ENCODE data around the gene CEP44.
"Not testable (repeated sequence)": the region's sequence is repeated elsewhere in the genome, so short reads cannot be mapped to it uniquely, and the experiment has no call there.

DNA sequence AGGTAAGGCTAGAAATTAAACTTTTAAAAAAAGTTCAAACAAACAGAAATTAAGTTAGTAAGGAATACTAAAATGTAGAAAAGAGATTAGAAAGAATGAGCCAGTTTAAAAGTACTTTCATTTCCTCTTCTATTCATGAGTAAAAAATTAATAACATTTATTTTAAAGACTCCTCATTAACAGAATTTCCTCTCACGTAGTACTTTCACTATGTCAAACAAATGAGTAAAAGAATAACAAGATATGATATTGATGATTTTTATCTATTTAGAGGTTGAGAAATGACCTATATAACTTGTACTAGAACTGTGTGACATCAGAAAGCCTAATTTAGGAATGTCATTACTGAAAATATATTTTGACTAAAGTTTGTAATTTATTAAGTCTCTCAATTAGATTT, 22.3 kb upstream of the CEP44 start:
- TF ChIP-seq, protein P1, sequence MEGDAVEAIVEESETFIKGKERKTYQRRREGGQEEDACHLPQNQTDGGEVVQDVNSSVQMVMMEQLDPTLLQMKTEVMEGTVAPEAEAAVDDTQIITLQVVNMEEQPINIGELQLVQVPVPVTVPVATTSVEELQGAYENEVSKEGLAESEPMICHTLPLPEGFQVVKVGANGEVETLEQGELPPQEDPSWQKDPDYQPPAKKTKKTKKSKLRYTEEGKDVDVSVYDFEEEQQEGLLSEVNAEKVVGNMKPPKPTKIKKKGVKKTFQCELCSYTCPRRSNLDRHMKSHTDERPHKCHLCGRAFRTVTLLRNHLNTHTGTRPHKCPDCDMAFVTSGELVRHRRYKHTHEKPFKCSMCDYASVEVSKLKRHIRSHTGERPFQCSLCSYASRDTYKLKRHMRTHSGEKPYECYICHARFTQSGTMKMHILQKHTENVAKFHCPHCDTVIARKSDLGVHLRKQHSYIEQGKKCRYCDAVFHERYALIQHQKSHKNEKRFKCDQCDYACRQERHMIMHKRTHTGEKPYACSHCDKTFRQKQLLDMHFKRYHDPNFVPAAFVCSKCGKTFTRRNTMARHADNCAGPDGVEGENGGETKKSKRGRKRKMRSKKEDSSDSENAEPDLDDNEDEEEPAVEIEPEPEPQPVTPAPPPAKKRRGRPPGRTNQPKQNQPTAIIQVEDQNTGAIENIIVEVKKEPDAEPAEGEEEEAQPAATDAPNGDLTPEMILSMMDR (IDR thresholded peaks at IDR 0.05; ENCODE audit: poor library complexity, severe bottlenecking), result not testable (repeated sequence)
- TF ChIP-seq EZH2 (IDR thresholded peaks at IDR 0.05; ENCODE audit: borderline replicate concordance, insufficient read depth, low read length, poor library complexity, severe bottlenecking); POLR2AphosphoS5 (IDR thresholded peaks at IDR 0.05); MXI1 (conservative IDR thresholded peaks at IDR 0.05; ENCODE audit: poor library complexity, severe bottlenecking); RAD21 (conservative IDR thresholded peaks at IDR 0.05): not testable (repeated sequence)

Data from neural cell (in vitro differentiated cells).